Stromal cell of bone marrow (primary cell): ENCODE data around the gene QRICH1.
"Not testable (repeated sequence)": the region's sequence is repeated elsewhere in the genome, so short reads cannot be mapped to it uniquely, and the experiment has no call there.

Experiments used
- DNase-seq: peaks from one replicate; pipeline ENCODE4 v3.0.0-alpha.2; 2012; ENCODE audit warnings: low read depth

The QRICH1 gene

GRCh38 chr3:49017229-49017970, 76.5 kb downstream of the QRICH1 start:
- DNase-seq = no peak

DNA sequence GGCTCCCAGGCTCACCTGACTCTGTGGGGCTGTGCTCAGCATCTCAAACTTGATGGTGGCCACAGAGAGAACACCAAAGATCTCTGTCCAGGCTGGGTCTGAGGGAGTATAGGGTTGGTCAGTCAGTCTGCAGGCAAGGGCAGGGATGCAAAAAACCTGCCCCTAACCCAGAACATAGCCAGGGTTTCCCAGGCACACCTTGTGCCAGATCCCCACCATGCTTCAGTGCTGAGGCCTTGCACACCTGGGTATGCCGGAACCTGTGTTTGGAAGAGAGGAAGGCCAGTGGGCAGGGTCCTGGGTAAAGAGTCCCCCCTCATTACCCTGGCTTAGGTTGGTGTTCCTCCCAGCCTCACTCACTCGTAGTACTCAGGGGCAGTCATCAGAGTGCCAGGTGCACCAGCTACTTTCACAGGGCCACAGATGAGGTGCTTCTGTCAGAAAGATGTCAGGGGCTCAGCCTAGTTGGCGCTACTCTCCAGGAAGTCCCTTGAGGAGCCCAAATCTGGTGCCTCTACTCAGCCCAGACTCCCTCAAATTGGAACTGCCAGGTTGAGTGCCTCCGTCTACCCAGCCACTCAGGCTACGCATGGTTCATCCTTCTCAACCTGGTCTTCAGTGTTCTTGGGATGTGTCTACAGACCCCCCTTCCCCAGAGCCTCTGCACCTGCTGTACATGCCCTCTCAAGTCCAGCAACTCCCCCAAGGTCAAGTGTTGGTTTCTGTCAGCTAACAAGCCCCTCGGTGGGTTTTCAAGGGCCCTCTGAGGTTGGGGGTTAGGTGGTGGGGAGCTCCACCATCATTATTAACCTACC, 77.2 kb downstream of the QRICH1 start:
- no peak for DNase-seq

DNA sequence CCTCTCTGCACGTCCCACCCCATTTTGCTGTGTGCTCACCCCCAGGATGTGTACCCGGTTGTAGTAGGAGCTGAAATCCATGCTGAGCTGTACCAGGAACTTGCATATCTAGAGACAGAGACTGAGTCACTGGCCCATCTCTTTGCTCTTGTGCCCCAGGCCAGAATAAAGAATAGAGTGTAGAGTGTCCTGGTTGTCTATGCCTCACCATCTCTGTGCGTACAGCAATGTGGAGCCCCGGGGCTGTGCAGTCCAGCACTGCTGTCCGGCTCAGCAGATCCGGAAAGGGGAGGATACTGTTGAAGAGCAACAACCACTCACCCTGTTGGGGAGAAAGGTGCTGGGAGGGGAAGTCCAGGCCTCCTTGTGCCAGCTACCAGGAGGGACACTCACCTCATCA, 78.1 kb downstream of the QRICH1 start:
- no peak for DNase-seq

- no peak for DNase-seq
These were observed 78.8 kb downstream of the QRICH1 start for GRCh38 chr3:49015072-49015471.

GRCh38 chr3:49013738-49014660, 79.9 kb downstream of the QRICH1 start:
- no peak for DNase-seq

GRCh38 chr3:49013113-49013737, 80.6 kb downstream of the QRICH1 start:
- no peak for DNase-seq

GRCh38 chr3:49012441-49013017, 81.3 kb downstream of the QRICH1 start:
- DNase-seq = no peak

DNA sequence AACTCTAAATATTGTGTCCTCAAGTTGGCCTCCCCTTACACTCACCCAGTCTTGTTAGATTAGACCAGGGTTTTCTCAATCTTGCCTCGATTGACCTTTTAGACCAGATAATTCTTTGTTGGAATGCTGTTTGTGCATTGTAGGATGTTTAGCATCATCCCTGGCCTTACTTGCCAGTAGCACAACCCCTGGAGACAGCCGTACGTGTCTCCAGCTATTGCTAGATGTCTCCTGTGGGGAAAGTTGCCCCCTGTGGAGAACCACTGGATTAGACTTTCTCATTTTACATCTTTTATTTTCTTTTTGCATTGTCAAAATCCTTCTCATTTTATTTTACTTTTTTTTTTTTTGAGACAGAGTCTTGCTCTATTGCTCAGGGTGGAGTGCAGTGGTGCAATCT, 84.5 kb downstream of the QRICH1 start:
- DNase-seq = no peak

DNA sequence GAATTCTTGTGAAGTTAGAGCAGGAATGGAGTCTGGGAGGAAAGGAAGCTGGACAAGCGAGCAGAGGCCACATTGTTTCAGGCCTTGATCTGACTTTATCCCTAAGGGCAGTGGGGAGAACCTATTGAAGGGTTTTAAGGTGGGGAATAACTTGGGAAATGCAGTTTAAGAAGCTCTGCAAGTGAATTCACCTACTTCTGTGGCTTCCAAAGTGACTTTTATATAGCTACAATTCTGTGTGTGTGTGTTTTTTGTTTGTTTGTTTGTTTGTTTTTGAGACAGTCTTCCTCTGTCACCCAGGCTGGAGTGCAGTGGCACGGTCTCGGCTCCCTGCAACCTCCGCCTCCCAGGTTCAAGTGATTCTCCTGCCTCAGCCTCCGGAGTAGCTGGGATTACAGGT, 85.2 kb downstream of the QRICH1 start:
- DNase-seq = not testable (repeated sequence)

GRCh38 chr3:49007771-49008528, 85.9 kb downstream of the QRICH1 start:
- DNase-seq = peak; percentile 84

- peak; percentile 93 for DNase-seq
These were observed 86.7 kb downstream of the QRICH1 start, which contains the start of gene WDR6 for GRCh38 chr3:49007068-49007770. Gene WDR6, plus strand, starts transcription at chr3:49007391. Its CDS starts 41 bp downstream, at chr3:49007432.

GRCh38 chr3:49006408-49007067, 87.3 kb downstream of the QRICH1 start:
- DNase-seq = no peak

GRCh38 chr3:49005998-49006397, 87.9 kb downstream of the QRICH1 start:
- DNase-seq = no peak

- no peak for DNase-seq
These were observed 88.6 kb downstream of the QRICH1 start for GRCh38 chr3:49005303-49005680.

GRCh38 chr3:49004352-49005302, 89.2 kb downstream of the QRICH1 start:
- DNase-seq = no peak

- no peak for DNase-seq
These were observed 92.7 kb downstream of the QRICH1 start for GRCh38 chr3:49001155-49001554.

DNA sequence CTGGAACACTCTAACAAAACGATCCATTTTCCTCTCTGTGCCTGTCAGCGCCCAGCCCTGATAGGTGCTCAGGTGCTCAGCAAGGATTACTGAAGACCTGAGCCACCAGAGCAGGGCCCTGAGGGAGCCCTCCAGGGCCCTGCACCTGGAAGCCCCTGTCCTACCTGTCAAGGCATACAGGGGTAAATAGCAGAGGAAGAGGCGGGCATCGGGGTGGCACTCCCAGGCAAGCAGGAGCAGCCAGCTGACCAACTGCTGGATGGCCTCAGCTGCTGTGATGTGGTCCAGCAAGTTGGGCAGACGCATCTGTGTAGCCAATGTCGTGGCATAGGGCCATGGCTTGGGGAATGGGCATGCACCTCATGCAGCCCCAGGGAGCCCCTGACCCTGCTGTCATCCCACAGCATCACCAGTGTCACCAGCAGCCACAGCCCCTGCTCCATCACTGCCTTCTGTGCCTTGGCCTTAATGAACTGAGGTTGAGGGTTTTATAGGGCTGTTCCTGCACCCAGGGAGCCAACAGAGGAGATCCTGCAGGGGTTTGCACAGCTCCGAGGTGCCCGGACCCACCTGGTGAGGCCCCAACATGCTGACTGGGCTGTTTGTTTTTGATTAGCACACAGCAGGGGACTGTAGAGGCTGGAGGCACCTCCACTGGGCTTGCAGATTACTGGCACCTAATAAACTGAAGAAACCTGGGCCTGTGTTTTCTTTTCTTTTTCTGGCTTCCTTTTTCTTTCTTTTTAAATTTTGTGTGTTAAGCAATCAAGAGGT, 94.6 kb downstream of the QRICH1 start:
- DNase-seq = no peak
